Cardiac septum (tissue), 1 donor: Measurements from ENCODE around the gene TUBA4B. TPM values are rescaled to one million over a fixed set of nuclear protein-coding genes. Genes with fewer than 3 reads are reported as not detected.

Experiments used
- DNase-seq: peaks from one replicate; pipeline ENCODE4 v3.0.0-alpha.2; 2020; ENCODE audit warnings: low spot score
- intact Hi-C: fragments of 100-400 bp; cut with DNase I; formaldehyde crosslinking; loops from one replicate; pipeline ENCODE4 v1.14.0; 2022
- total RNA-seq: library from RNA; stranded (reverse); fragmentation: NEBNext Ultra II Directional; extraction: Animal tissue kit (Norgen Biotek cat#: 25700); gene quantifications from one replicate; pipeline ENCODE4 v1.2.1, GENCODE V29; 2021
- donor health status: DM: no; HTN: no; CAD: no.

TUBA4B gene
- total RNA-seq, 1 donor from 2014 or later, result not detected

DNA sequence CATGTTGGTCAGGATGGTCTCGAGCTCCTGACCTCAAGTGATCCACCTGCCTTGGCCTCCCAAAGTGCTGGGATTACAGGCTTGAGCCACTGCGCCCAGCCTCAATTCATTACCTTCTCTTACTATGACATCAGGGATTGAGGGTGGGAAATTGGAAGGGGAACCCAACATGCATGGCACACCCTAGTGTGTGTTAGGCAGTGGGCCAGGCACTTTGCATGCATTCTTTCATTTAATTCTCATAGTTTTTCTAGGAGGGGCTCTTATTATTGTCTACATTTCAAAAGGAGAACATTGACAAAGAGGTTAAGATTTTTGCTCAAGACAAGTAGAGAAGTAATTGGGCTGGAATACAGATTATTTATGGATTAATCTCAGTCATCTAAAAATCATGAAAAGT is 15.3 kb downstream of the TUBA4B start:
- no peak for DNase-seq
- intact Hi-C loops, result loop anchor here (5.0 kb wide), 1 partner anchor 39 kb away; the partner anchor contains the start of gene PTPRN

- intact Hi-C loops, result loop anchor here (5.0 kb wide), 1 partner anchor 38 kb away; the partner anchor contains the start of gene PTPRN
- DNase-seq, result no peak
Measured at GRCh38 chr2:219269362-219270054, 16.5 kb downstream of the TUBA4B start.

DNA sequence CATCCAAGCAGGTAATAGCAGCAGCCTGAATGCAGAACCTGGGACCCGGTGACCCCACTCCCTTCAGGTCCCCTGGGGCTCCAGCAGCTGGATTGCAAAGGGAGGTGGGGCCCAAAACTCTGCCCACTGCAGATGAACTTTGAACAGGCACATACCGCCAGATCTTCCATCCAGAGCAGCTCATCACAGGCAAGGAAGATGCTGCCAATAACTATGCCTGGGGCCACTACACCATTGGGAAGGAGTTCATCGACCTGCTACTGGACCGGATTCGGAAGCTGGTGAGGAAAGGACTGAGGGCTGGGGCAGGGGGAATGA is 17.0 kb downstream of the TUBA4B start:
- DNase-seq, result no peak
- intact Hi-C loops, result no loop called here

DNA sequence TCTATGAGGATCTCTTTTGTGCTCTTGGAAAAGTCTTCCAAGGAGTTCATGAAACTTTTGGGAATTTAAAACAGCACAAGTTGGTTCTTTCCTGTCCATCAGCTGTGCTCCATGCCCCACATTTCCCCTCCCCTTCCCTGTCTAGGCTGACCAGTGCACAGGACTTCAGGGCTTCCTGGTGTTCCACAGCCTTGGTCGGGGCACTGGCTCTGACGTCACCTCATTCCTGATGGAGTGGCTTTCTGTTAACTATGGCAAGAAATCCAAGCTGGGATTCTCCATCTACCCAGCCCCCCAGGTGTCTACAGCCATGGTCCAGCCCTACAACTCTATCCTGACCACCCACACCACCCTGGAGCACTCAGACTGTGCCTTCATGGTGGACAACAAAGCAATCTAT is 18.0 kb downstream of the TUBA4B start:
- DNase-seq, result no peak
- intact Hi-C loops, result no loop called here

- intact Hi-C loops, result no loop called here
Measured at GRCh38 chr2:219272356-219272755, 19.3 kb downstream of the TUBA4B start.

GRCh38 chr2:219272995-219273394 is 20.0 kb downstream of the TUBA4B start:
- intact Hi-C loops, result no loop called here
- no peak for DNase-seq

More at GRCh38 chr2:219272356-219272755, 19.3 kb downstream of the TUBA4B start:
- no peak for DNase-seq

DNA sequence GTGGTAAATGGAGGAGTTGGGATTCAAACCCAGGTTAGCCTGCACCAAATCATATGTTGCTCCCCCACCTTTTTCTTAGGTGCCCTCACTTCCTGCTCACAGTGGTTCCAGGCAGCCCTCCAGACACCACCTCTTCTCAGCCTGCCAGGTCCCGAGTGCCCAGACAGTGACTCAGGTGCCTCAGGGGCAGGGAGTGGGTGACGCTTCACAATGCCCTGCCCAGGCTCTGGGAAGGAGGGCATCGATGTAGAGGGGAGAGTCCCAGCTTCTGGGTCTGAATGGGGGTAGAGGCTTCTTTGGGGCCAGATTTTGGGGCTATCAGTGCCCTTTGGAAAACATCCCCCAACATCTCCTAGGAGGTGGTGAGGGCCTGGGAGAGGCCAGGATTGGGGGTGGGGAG is 20.9 kb downstream of the TUBA4B start:
- intact Hi-C loops, result no loop called here
- no peak for DNase-seq

DNA sequence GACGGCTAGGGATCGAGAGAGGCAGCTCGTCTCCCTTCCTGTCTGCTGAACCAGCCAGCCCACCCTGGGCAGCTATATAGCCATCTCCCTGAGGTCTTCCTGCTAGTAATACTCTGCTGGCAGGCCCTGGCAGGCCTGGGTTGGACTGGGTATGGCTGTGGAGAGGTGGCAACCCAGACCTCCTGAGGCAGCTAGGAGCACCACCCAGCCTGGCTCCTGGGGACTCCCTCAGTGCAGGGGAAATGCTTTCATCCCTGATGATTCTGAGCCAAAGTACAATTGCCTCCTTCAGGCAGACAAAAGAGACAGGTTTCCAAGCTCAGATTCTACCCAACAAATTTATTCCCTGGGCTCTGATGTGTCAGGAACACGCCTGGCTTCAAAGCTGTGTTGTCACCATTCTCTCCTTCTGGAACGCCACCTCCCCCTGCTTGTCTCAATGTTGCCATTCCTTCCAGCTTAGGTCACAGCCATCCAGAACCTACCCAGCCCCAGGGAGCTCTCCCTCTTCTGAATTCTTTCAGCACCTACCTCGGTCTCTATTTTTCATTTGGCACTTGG is 21.4 kb downstream of the TUBA4B start:
- intact Hi-C loops, result no loop called here
- DNase-seq, result no peak

GRCh38 chr2:219277703-219278654 is 24.9 kb downstream of the TUBA4B start:
- intact Hi-C loops, result loop anchor here (1.0 to 2.0 kb wide), 2 partner anchors 16 to 25 kb away; partner anchors contain the start of genes TUBA4A and TUBA4B

DNA sequence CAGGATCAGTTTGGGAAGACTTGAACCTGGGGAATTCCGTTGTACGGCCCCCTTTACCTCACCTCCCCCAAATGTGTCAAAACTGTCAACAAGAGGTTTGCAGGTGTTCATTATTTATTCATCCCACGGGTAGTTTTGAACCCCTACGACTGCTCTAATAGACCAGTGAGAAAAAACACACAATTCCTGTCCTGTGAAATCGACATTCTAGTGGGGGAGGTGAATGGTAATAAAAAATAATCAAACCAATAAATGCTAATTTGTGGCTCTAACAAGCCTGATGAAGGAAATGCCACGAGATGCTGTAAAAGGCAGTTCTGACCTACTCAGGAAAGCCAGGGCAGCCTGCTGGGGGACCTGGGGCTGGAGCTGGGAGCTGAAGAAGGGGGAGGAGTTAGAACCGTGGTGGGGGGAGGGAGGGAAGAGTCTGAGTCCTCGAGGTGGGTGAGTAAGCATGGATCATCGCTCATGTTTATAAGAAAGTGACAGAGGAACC is 25.7 kb downstream of the TUBA4B start:
- intact Hi-C loops, result loop anchor here (1.0 to 2.0 kb wide), 2 partner anchors 26 to 101 kb away; partner anchors contain the start of genes TUBA4A and TUBA4B
- DNase-seq, result no peak

More at GRCh38 chr2:219277703-219278654, 24.9 kb downstream of the TUBA4B start:
- DNase-seq, result peak; percentile 94

DNA sequence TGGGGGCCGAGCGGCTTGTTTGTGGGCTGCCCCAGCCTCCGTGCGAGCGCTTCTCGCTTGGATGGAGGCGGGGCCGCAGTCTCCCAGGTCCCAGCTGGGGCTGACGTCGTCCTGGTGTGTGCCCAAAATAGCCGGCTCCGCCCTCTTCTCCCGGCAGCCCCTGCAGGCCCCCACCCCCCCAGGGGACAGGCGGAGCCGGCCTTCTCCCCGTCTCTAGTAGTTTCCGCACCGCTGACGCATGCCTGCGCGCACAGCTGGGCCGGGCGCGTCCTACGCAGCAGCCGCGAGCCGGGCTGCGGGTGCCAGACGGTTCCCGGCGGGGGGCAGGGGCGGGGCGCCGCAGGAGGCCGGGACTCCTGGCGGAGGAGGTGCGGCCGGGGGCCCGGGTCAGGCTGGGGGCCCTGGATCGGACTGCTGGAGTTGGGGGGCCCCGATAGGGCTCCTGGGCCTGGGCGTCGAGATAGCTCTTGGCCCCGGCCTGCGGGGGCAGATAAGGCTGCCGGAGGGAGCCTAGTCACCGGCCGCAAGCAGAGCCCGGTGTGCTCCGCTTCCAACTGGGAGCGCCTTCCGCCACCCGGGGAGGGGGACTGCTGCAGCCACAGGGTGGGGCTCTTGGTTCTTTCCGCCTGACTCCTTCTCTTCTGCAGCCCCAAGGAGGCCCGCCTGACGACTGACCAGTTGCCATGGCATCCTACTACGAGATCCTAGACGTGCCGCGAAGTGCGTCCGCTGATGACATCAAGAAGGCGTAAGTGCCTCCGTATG is 26.3 kb downstream of the TUBA4B start, which contains the start of gene DNAJB2:
DNAJB2 (plus strand) TSS at position 216 of the 765 bp plus-strand sequence; CDS start at position 684, 468 bp downstream.
- intact Hi-C loops, result loop anchor here (1.0 to 2.0 kb wide), 2 partner anchors 27 to 102 kb away; partner anchors contain the start of genes TUBA4A and TUBA4B
- peak; percentile 100 for DNase-seq

GRCh38 chr2:219279916-219280516 is 27.0 kb downstream of the TUBA4B start:
- intact Hi-C loops, result loop anchor here (1.0 to 5.0 kb wide), 3 partner anchors 27 to 107 kb away; partner anchors contain the start of genes DNPEP, TUBA4A and TUBA4B
- DNase-seq, result no peak

DNA sequence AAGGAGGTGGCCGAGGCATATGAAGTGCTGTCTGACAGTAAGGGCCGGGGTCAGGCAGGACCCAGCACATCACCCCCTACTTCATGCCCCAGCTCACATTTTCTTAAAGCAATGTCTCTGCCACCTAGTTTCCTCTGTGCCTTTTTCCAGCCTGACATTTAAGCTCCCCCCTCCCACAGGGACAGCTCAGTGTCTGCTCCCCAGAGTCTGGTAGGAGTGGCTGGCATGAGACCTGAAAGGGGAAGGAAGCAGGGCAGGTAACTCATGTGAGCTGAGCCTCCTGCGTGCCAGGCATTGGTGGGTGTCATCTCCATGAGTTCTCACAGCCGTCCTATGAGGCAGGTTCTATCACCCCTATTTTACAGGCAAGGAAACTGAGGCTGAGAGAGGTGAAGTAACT is 27.6 kb downstream of the TUBA4B start:
- intact Hi-C loops, result loop anchor here (5.0 kb wide), 1 partner anchor 107 kb away; the partner anchor contains the start of gene DNPEP
- DNase-seq, result no peak

DNA sequence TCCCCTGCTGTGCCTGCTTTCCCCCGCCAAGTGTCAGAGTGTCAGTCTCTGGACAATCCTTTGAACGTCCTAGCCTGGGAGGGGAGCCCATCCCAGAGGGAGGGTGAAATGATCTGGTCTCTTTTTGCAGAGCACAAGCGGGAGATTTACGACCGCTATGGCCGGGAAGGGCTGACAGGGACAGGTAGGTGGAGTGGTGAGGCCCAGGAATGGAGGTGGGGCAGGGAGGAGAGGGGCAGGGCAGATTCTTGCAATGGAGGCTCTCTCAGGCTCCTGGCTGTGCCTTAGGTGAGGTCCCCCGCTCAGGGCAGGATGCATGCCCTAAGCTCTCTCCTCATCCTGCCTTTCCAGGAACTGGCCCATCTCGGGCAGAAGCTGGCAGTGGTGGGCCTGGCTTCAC is 28.5 kb downstream of the TUBA4B start:
- intact Hi-C loops, result loop anchor here (5.0 kb wide), 1 partner anchor 106 kb away; the partner anchor contains the start of gene DNPEP
- DNase-seq, result no peak

DNA sequence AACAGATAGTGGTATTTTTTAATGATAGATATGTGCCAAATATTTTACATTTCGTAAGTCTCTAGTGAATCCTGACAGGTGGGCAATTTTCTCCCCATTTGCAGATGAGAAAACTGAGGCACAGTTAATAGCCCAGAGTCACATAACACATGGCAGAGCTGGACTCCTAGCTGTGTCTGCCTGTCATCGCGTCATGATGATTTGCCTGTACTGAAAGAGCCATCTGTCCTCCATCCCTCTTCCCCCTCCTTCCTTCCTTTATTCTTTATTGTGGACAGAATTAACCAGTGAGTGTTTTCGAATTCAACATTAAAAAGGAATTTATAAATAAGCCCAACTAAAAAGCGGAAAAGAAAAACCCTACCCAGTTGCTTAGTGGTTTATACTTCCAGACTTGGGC is 29.3 kb downstream of the TUBA4B start:
- intact Hi-C loops, result loop anchor here (5.0 kb wide), 1 partner anchor 105 kb away; the partner anchor contains the start of gene DNPEP
- peak; percentile 17 for DNase-seq

GRCh38 chr2:219282943-219283581 is 30.0 kb downstream of the TUBA4B start:
- DNase-seq, result peak; percentile 68
- intact Hi-C loops, result loop anchor here (5.0 kb wide), 1 partner anchor 104 kb away; the partner anchor contains the start of gene DNPEP

- DNase-seq, result no peak
- intact Hi-C loops, result loop anchor here (5.0 kb wide), 1 partner anchor 103 kb away; the partner anchor contains the start of gene DNPEP
Measured at GRCh38 chr2:219284501-219285372, 31.7 kb downstream of the TUBA4B start.
